UCSD-AML1 (cell line): ENCODE data around the gene SOCS6.
A peak's percentile ranks its signal among the peaks of the same experiment; 100 is the strongest.

Source experiments
- DNase-seq: peaks from one replicate; lab custom pipeline; 2025; ENCODE audit not compliant: unreplicated experiment; lab: John Stamatoyannopoulos, UW

Gene SOCS6

GRCh38 chr18:70288171-70288850, 534 bp upstream of the SOCS6 start:
- peak; percentile 29 for DNase-seq

GRCh38 chr18:70289351-70290312, 787 bp downstream of the SOCS6 start:
- peak; percentile 41 for DNase-seq

DNA sequence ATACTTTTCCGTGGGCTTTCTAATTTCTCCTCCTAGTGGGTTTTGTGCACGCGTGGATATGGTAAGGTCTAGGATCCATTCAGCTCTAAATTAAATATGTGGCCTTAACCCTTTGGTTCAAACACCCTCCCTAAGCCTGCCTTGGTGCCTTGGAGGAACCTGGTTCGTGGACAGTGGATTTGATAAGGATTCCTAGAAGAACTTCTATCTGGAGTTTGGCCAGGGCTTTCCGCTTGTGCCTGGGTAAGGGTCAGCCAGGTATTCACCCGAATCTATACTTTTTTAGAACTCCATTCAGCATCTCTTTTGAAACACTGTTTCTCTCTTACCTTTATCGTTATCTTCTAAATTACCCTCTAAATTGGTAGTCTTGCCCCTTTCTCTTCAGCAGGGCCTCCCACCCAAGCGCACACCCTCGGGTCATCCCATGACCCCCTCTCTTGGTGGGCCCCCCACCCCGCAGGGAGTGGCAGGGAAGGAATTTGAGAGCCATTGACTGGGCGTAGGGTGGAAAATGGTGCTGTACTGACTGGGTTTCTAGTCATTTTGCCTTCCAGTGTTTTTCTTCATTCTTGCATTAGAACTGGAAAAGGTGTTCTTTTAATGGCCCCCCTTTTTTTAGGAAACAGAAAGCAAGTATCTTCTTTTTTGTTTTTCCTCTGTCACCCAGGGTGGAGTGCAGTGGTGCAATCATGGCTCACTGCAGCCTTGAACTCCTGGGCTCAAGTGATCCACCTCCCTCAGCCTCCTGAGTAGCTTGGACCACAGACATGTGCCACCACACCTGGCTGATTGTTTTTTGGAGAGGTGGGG, 1.8 kb downstream of the SOCS6 start:
- DNase-seq: peak; percentile 7

- no peak for DNase-seq
Observed at GRCh38 chr18:70291295-70291574, 2.4 kb downstream of the SOCS6 start.

- no peak for DNase-seq
Observed at GRCh38 chr18:70292628-70293027, 3.8 kb downstream of the SOCS6 start.

DNA sequence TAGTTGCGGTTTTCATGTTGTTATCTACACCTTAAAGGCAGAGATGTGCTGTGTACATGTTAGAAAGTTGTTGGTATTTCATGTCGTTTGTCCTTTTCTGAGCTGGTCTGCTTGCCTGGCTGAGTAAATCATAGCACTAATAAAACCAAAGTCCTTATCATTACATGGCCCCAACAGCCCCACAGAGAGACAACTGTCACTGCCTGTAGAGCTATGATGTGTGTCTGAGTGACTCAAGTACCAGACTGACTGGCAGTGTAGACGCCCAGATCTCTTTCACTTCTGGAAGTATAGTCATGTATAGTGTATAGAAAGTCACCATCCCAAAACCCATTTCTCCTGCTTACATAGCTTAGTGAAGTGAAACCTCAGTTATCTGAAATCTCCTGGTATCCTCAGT, 4.3 kb downstream of the SOCS6 start:
- no peak for DNase-seq

DNA sequence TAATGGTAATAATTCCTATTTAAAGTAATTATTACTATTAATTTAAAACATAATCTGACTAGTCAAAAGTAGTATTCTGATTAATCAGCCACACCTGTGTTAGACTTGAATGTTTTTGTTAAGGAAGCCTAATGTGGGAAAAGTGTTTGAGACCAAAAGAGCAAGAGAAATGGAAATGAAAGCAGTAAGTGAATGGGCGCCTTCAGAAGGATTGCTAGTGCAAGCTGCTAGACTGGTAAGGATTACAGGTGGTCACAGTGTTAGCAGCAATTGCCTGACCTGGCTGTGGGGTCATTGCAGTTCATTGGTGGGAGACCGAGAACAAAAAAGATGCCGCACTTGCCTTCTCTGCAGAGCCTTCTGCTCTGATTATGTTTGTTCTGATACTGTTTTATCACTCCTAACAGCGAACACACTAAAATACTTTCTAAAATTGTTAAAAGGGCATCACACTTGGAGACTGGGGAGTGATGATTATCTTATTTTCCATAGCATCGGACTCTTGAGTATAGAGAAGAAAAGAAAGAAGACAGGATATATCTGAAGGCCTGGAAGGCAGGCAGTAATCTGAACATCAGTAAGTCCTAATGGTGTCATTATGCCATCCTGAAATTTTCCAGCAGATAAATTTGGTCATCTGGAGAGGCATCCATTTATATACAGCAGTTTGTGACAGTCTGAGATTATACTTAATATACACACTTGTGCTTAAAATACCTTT, 5.8 kb downstream of the SOCS6 start:
- no peak for DNase-seq

GRCh38 chr18:70295192-70296188, 6.6 kb downstream of the SOCS6 start:
- no peak for DNase-seq

- DNase-seq: peak; percentile 8
Observed at GRCh38 chr18:70296289-70296688, 7.4 kb downstream of the SOCS6 start.

- DNase-seq: no peak
Observed at GRCh38 chr18:70296781-70297180, 7.9 kb downstream of the SOCS6 start.

- no peak for DNase-seq
Observed at GRCh38 chr18:70299393-70299792, 10.5 kb downstream of the SOCS6 start.

DNA sequence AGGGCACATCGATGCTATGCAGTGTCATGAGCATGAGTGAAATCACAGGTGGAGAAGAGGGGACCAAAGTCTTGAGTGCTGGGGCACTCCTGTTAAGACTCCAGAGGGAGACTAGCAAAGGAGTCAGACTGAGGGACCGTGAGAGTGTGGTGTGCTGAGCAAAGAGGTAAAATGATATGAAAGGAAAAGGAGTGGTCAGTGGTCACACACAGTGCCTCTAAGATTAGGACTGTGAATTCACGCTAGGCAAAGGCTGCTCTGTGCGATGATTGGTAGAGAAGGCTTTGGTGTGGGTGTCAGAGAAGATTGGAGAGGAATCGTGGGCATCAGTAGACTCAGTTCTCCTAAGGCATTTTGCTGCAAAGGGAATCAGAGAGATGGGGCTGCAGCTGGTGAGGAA, 12.8 kb downstream of the SOCS6 start:
- peak; percentile 9 for DNase-seq

GRCh38 chr18:70308555-70309294, 19.9 kb downstream of the SOCS6 start:
- DNase-seq: no peak

DNA sequence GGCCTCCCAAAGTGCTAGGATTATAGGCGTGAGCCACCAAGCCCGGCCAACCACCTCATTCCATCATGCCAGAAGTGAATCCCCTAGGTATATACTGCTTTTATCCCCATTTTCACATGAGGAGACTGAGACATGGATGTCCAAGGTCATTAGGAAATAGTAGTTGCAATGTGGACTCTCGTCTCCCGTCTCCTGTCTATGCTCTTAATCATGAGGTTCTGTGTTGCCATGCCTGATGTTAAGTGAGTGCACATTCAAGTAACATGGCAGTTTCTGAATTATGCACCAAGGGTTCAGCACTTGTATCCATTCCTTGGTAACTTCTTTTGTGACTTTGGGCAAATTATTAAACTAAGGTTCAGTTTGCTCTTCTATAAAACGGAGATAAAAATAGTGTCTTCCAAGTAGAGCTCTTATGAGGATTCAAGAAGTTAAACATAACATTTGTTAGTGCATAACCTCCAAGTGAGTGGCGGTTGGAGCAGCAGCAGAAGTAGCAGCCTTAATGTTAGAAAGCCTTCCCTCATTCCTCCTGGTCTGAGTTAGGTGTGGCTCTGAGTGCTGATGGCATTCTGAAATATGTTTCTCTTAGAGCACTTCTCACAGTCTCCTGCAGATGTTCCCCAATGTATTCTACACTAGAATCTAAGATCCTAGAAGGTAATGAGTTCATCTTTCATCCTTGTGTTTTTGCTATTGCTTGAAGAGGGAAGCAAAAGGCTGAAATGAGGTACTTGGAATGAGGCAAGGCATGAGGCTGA, 21.9 kb downstream of the SOCS6 start:
- no peak for DNase-seq

DNA sequence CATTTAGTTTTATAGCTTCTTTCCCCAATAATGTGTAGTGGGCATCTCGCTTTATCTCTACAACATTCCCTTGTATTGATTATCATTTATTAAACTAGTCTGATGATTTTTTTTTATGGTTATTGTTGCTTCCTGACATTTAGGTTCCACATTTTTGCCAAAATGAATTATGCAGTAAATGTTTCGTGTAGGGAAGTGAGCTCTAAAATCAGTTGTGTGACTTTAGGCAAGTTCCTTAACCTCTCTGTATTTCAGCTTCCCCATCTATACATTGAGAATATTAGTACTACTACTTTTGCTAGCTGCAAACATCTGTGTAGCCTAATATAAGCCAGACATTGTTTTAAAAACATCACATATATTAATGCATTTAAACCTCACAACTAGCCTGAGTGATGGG, 22.9 kb downstream of the SOCS6 start:
- DNase-seq: no peak

- no peak for DNase-seq
Observed at GRCh38 chr18:70313640-70314039, 24.8 kb downstream of the SOCS6 start.

DNA sequence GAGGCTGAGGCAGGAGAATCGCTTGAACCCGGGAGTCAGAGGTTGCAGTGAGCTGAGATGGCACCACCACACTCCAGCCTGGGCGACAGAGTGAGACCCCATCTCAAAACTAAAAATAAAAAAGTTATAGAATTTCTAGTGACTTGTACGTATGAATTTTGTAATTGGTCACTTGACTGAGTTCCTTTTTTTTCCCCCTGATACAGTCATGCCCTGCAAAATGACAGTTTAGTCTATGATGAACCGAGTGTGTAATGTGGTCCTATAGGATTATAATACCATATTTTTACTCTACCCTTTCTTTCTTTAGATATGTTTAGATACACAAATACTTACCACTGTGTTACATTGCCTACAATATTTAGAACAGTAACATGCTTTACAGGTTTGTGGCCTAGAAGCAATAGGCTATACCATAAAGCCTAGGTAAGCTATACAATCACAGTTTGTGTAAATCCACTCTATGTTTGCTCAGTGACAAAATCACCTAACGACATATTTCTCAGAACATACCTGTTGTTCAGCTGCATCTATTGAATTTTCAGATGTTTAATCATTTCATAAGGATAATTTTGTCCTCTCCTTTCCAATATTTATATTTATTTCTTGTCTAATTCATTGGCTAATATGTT, 25.4 kb downstream of the SOCS6 start:
- DNase-seq: no peak

DNA sequence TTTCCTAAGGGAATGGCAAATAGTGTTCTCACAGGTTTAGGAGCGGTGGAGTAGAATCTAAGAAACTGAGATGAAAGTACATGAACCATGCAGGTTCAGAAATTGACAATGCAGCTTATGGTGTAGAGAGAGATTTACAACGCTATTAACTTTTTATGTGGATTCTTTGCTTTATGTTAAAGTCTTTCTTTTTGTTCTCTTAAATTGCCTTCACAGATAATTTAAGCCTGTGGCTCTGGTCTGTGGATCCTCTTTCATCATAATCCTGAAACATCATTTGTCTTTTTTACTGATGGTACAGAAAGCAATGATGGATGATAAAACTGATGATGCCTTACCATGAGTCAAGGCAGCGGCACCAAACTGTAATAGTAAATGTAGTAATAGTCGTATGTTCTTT, 30.3 kb downstream of the SOCS6 start:
- no peak for DNase-seq
